HG03354 (cell line): Measurements from ENCODE around the gene NEU4.
"Not testable (repeated sequence)": the region's sequence is repeated elsewhere in the genome, so short reads cannot be mapped to it uniquely, and the experiment has no call there.

Experiments used
- ATAC-seq: cut with Tn5 transposase; IDR thresholded peaks from one replicate; pipeline ENCODE4 v1.9.1; 2021; ENCODE audit warnings: mild to moderate bottlenecking; ENCODE audit not compliant: unreplicated experiment, poor library complexity, severe bottlenecking

Gene NEU4

GRCh38 chr2:241811952-241812729, 3.1 kb downstream of the NEU4 start:
- no peak for ATAC-seq

GRCh38 chr2:241812730-241813643, 4.0 kb downstream of the NEU4 start:
- no peak for ATAC-seq

GRCh38 chr2:241813644-241814392, 4.8 kb downstream of the NEU4 start:
- no peak for ATAC-seq

DNA sequence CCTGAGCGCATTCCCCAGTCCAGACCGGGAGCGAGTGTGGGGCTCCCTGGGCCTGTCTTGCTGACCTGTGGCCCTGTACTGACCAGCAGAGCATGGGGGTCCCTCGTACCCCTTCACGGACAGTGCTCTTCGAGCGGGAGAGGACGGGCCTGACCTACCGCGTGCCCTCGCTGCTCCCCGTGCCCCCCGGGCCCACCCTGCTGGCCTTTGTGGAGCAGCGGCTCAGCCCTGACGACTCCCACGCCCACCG, 5.3 kb downstream of the NEU4 start:
- no peak for ATAC-seq

DNA sequence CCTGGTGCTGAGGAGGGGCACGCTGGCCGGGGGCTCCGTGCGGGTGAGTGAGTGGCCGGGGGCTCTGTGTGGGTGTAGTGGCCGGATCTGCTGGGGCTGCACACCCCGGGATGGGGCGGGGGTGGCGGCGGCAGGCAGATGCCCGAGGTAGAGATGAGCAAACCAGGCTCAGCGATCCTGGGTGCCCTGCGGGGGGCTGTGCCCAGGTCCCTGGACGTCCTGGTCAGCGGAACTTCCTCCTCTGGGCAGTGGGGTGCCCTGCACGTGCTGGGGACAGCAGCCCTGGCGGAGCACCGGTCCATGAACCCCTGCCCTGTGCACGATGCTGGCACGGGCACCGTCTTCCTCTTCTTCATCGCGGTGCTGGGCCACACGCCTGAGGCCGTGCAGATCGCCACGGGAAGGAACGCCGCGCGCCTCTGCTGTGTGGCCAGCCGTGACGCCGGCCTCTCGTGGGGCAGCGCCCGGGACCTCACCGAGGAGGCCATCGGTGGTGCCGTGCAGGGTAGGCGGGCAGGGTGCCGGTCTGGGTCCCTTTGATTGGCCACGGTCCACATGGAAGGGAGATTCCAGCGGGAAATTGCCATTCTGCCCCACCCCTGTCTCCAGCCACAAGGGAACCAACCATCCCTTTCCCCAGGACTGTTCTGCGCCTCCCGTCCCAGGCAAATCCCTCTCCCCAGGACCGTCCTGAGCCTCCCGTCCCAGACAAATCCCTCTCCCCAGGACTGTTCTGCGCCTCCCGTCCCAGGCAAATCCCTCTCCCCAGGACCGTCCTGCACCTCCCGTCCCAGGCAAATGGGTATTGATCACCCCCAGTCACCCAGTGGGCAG, 5.9 kb downstream of the NEU4 start:
- ATAC-seq: no peak

- no peak for ATAC-seq
Measured at GRCh38 chr2:241815477-241816430, 6.8 kb downstream of the NEU4 start.

DNA sequence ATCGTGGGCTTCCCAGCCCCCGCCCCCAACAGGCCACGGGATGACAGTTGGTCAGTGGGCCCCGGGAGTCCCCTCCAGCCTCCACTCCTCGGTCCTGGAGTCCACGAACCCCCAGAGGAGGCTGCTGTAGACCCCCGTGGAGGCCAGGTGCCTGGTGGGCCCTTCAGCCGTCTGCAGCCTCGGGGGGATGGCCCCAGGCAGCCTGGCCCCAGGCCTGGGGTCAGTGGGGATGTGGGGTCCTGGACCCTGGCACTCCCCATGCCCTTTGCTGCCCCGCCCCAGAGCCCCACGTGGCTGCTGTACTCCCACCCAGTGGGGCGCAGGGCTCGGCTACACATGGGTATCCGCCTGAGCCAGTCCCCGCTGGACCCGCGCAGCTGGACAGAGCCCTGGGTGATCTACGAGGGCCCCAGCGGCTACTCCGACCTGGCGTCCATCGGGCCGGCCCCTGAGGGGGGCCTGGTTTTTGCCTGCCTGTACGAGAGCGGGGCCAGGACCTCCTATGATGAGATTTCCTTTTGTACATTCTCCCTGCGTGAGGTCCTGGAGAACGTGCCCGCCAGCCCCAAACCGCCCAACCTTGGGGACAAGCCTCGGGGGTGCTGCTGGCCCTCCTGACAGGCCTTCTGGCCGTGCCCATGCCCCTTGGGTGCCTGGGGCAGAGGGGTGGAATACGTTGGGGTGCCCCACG, 7.6 kb downstream of the NEU4 start:
- no peak for ATAC-seq

GRCh38 chr2:241817126-241817820, 8.3 kb downstream of the NEU4 start:
- no peak for ATAC-seq

GRCh38 chr2:241817821-241818215, 8.8 kb downstream of the NEU4 start:
- ATAC-seq: not testable (repeated sequence)

GRCh38 chr2:241818229-241818942, 9.4 kb downstream of the NEU4 start:
- no peak for ATAC-seq

- no peak for ATAC-seq
Measured at GRCh38 chr2:241818943-241819270, 9.9 kb downstream of the NEU4 start.

- not testable (repeated sequence) for ATAC-seq
Measured at GRCh38 chr2:241819947-241820624, 11.1 kb downstream of the NEU4 start.

GRCh38 chr2:241820625-241821384, 11.8 kb downstream of the NEU4 start:
- no peak for ATAC-seq

GRCh38 chr2:241821460-241822263, 12.7 kb downstream of the NEU4 start:
- no peak for ATAC-seq

GRCh38 chr2:241822264-241822623, 13.3 kb downstream of the NEU4 start:
- no peak for ATAC-seq
